Islet precursor cell (in vitro differentiated cells): Measurements from ENCODE around the gene SLC39A8.

Experiments
- DNase-seq: peaks from one replicate; pipeline ENCODE4 v3.0.0-alpha.2; 2018

Gene SLC39A8

GRCh38 chr4:102339018-102339417 lies 6.3 kb downstream of the SLC39A8 start:
- DNase-seq = peak; percentile 67

- no peak for DNase-seq
Observed at GRCh38 chr4:102338405-102338804, 6.9 kb downstream of the SLC39A8 start.

DNA sequence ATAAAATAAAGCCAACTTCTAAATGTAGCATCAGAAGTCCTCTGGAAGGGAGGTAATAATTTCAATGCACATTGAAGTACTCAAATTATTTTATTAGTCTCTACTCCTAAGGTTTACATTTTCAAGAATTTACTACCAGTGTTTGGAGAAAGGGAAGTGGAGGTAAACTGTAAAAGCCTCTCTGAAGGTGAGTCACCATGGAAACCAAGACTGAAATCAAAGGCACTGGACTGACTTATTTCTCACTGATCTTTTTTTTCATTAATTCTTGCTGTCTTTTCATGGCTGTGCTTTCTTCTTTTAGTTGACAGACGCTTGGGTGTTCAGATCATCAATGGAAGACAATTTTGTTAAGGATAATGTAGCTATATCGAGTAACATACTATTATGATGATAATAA lies 9.7 kb downstream of the SLC39A8 start:
- DNase-seq = no peak

DNA sequence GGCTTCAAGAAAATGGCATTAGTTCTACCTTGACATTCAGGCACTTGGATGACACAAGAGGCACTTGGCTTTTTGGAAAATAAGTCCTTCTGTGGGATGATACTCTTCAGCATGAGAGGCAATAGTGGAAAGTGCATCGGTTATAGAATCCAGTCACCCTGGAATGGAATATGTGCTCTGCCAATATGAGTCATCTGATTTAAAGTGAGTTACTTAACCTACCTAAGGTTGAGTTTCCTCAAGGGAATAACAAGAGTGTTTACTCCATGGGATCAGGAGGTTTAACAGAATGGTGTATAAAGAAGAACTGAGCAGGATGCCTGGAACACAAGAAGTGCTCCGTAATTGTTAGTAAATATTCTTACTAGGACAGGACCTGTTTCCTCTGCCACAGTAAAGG lies 10.7 kb downstream of the SLC39A8 start:
- no peak for DNase-seq

DNA sequence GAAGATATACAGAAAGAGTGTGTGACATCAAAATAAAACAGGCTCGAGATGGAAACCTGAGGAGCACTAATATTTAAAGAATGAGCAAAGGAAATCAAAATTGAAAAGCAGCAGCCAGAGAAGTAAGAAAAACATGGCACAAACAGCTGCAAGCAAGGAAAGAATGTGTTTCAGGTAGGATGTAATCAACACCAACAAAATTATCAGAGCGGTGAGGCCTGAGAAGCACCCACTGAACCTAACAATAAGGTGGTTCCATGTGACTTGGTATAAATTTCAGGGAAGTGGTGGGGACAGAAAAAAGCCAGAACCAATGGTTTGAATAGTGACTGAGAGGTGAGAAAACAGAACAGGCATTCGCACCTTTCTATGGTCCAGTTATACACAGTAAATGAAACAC lies 11.5 kb downstream of the SLC39A8 start:
- no peak for DNase-seq

DNA sequence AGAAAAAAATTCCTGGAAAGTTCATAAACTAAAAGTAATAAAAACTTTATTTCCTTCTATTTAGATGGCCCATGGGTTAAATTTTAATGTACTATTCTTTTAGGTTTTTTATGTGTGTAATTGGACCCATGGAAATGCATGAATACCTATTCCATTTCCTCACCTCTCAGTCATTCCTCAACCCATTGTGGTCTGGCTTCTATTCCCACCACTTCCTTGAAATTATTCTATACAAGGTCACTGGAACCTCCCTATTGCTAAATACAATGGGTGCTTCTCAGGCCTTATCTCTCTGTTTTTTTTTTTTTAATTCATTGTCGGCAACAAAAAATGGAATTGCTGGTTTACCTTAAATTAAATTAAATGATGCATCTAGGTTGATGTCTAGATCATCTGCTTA lies 17.2 kb downstream of the SLC39A8 start:
- DNase-seq = no peak

DNA sequence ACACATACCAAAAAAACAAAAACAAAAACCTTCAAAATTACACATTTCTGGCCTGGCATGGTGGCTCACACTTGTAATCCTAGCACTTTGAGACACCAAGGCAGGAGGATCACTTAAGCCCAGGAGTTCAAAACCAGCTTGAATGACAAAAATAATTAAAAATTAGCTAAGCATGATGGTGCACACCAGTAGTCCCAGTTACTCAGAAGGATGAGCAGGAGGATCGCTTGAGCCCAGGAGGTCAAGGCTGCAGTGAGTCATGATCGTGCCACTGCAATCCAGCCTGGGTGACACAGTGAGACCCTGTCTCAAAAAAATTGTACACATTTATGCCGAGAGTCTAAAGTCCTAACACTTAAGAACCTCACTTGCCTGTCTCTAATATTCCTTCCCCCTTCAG lies 18.3 kb downstream of the SLC39A8 start:
- no peak for DNase-seq

DNA sequence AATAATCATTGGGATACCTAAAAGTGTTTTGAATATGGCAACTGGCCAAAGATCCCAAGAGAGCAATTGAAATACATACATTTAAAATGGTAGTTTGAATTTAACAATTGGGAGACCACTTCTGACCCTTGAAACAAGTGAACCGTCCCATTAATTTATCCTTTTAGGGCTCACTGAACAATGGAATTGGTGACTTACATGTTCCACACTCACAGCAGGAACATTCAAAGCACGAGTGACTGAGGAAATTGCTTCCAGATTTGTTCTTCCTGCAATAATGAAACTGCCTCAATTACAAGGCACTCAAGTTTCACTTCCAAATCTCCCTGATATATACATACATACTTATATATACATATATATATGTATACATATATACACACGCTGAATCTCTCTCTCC lies 20.6 kb downstream of the SLC39A8 start:
- no peak for DNase-seq

DNA sequence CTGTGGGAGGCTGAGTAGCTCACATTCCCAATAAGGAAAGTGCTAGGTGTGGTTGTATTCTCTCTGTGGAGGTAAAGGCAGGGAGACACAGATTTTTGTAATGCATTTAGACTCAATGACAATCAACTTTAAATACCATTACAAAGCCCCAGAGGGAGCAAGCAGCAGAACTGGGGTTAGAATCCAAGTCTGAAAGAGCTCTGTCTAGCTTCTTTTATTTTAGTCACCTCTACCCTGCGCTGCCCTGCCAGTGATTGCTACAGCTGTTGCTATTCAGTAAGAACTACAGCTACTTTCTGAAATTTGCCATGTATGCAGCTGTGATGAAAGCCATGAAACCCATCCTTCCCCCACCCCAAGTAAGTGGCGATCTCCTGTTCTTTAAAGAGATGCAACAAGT lies 22.5 kb downstream of the SLC39A8 start:
- DNase-seq = no peak

DNA sequence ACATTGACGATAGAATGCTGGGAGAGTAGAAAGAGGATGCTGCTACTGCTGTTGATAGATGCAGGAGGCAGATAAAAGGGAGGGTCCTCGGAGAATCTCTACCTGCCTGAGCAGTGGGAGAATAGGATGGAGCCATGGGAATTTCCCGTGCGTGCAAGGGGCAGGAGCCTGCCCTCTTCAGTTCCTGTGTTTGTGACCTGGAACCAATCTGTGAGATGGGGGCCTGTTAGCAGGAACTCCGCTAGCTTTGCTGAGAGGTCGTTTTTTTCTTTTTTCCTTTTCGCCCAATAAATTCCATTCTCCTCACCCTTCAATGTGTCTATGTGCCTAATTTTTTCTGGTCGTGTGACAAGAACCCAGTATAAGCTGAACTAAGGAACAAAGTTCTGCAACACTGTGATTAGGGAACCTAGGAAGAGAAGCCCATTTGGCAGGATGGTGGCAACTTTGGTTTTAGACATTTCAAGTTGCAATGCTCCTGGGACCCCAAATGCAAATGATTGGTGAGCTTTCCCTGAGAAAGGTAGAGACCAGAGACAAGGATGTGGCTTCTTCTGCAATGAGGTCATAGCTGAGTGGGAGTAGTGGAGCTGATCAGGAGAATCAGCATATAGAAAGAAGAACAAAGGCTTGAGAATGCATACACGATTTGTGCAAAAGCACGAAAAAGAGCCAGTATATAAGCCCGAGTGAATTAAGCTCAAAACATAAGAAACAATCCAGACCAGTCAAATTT lies 23.9 kb downstream of the SLC39A8 start:
- peak; percentile 63 for DNase-seq

GRCh38 chr4:102319594-102319993 lies 25.7 kb downstream of the SLC39A8 start:
- DNase-seq = no peak

- DNase-seq = no peak
Observed at GRCh38 chr4:102318526-102318925, 26.8 kb downstream of the SLC39A8 start.

- DNase-seq = no peak
Observed at GRCh38 chr4:102318105-102318504, 27.2 kb downstream of the SLC39A8 start.

DNA sequence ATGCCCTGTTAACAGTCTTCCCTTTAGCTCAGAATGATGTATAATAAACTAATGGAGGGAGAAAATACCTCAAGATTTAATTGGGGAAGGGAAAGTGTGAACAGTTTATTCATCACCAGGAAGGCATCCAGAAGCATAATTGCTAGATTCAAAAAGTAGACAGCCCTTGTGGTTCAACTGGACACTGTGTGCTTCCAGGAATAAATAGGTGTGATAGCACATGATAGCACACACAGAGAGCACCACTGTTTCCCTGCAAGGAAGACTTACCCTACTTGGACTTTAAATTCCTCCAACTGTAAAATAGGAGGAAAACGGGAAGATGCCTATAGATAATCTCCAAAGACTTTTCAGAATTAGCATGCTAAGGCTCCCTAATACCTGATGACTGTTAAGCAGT lies 27.8 kb downstream of the SLC39A8 start:
- DNase-seq = no peak

- DNase-seq = no peak
Observed at GRCh38 chr4:102316585-102316984, 28.7 kb downstream of the SLC39A8 start.

DNA sequence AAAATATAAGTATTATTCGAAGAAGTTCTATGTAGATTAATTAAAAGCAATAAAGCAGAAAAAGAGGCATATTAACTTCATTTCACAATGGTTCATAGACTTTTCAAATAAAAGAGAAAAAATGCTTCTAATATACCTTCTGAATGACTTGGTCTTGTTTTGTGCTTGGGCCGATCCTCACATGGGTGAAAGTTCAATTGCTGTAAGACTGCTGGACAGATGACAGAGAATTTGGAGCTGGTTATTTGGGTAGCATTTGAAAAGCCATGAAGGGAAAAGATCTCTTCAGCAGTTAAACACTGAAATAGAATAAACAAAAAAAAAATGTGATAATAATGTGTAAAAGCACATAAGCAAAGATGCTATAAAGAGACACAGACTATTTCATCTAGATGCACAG lies 29.8 kb downstream of the SLC39A8 start:
- DNase-seq = no peak

- DNase-seq = no peak
Observed at GRCh38 chr4:102312417-102312816, 32.9 kb downstream of the SLC39A8 start.

DNA sequence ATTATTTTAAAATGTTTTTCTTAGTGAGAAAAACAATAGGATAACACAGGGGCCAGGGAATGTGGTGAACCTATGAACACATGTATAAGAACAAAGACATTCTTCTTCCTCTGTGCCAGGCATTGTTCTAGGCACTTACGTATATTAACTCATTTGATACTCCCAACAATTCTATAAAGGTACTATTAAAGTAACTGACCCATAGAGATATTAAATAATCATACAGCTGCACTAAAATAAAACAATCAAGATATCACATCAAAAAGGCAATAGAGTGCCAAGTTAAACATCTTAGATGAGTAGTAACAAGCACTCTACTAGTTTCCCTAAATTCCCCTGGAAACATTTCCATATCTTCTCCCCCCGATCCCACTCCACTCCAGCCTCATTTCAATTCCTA lies 33.4 kb downstream of the SLC39A8 start:
- no peak for DNase-seq

DNA sequence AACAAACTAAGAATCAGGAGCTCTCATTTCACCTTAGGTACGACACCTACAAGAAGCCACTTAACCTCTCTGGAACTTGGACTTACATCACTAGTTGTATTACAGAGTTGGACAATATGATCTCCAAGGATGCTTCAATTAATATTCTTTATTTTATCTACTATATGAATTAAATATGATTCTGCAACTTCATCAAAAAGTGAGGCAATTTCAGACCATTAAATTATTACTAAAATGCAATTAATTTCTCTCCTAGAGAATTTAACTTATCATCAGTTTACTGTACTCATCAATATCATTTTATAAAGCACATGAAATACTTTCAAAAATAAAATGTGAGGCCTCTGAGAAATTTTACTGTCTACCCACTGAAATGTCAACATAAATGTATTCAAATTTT lies 33.9 kb downstream of the SLC39A8 start:
- DNase-seq = no peak

- DNase-seq = no peak
Observed at GRCh38 chr4:102308032-102308799, 37.1 kb downstream of the SLC39A8 start.

- DNase-seq = no peak
Observed at GRCh38 chr4:102305666-102306065, 39.6 kb downstream of the SLC39A8 start.

DNA sequence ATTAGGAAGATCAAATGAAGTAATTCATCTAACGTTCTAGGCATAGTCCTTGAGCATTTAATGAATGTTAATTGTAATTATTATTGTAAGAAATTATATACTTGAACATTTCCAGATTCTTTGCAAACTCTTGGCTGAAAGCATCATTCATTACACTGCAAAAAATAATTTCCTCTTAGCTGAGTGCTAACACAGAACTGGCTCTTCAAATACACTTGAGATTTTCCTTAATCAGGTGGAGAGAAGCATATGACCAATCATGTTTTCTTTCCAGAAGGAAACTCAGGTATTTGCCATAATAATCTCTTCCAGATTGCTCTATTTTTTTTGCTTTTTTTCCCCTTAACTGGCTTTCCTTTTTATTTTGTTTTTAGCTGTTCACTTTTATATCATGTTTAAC lies 42.5 kb downstream of the SLC39A8 start:
- DNase-seq = no peak

GRCh38 chr4:102301167-102301566 lies 44.1 kb downstream of the SLC39A8 start:
- DNase-seq = no peak

GRCh38 chr4:102299354-102300107 lies 45.8 kb downstream of the SLC39A8 start:
- DNase-seq = peak; percentile 84
